ENCODE data around the gene NSUN4. TPM values are rescaled to one million over a fixed set of nuclear protein-coding genes. Genes with fewer than 3 reads are reported as not detected.
A peak's percentile ranks its signal among the peaks of the same experiment; 100 is the strongest.

NSUN4 gene
- total RNA-seq, 1 donor from 2014 or later: 30.3 TPM

DNA sequence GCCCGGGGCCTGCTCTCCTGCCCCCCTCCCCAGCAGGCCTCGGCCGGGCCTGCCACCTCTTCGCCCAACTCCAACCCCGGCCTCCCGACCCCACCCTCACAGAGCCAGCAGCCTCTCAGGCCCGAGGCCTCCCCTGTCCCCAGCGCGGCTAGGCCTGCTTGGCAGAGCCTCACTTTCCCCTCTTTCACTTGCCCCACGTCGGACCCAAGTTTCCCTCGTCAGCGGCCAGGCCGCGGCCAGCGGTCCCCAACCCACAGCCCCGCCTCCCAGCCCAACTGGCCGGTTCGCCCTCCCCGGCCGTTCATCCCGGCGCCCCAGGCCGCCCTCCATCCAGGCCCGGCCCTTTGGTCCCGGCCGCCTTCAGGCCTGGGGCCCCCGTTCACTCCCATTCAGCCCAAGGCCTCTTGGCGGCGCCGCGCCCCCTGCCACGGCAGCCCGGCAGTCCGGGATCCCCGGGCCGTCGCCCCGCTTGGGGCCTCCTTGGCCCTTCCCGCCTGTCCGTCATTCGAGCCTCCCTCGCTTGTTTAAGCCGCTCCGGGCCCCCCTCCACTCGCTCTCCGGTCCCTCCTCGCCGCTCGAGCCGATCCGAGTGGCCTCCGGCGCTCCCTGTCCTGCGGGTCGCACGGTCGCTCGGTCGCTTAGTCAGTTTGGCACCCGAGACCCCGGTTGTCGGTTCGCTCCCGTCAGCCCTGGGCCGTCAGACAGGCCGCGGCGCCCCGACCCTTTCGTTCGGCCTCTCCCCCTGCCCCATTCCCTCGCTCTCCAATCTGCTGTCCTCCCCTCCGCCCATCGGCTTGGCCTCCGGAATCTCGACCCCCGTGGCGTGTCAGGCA lies 38.6 kb upstream of the NSUN4 start:
- H3K4me3 Mint-ChIP-seq (ENCODE audit: low read depth): peak overlapping the region; percentile 99
- peaks cover 22% of the 10 kb centered on the region for H3K4me1 Mint-ChIP-seq (ENCODE audit: low read depth)
- DNase-seq (ENCODE audit: low spot score, unreplicated experiment): peak; percentile 55
- no peaks in the 10 kb centered on the region for H3K9me3 Mint-ChIP-seq (ENCODE audit: low read depth)
- peaks cover 8% of the 10 kb centered on the region for H3K36me3 Mint-ChIP-seq (ENCODE audit: insufficient read depth)
- H3K27ac Mint-ChIP-seq: peak overlapping the region; percentile 100
- TF ChIP-seq, protein P1, sequence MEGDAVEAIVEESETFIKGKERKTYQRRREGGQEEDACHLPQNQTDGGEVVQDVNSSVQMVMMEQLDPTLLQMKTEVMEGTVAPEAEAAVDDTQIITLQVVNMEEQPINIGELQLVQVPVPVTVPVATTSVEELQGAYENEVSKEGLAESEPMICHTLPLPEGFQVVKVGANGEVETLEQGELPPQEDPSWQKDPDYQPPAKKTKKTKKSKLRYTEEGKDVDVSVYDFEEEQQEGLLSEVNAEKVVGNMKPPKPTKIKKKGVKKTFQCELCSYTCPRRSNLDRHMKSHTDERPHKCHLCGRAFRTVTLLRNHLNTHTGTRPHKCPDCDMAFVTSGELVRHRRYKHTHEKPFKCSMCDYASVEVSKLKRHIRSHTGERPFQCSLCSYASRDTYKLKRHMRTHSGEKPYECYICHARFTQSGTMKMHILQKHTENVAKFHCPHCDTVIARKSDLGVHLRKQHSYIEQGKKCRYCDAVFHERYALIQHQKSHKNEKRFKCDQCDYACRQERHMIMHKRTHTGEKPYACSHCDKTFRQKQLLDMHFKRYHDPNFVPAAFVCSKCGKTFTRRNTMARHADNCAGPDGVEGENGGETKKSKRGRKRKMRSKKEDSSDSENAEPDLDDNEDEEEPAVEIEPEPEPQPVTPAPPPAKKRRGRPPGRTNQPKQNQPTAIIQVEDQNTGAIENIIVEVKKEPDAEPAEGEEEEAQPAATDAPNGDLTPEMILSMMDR (IDR thresholded peaks at IDR 0.05; ENCODE audit: unreplicated experiment): peak; percentile 42
- H3K27me3 Mint-ChIP-seq: no peaks in the 10 kb centered on the region

DNA sequence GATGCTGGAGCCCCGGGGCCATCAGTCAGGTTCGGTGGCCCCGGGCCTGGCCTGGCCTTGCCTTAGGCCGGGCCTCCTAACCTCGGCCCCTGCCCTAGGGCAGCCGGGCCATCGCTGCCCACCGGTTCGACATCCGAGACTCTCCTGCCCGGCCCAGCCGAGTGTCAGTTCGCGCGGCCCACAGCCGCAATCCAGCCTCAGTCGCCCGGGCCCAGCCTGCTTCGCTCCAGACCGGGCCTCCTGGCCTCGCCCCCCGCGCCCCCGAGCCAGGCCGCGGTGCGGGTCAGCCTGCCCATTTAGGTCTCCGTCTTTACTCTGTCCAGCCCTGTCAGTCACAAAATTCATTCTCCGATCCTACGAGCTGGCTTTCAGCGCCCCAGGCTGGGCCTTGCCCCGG lies 38.0 kb upstream of the NSUN4 start:
- Mint-ChIP-seq H3K27me3 (no peaks in the 10 kb centered on the region), H3K9me3 (ENCODE audit: low read depth) (no peaks in the 10 kb centered on the region), H3K36me3 (ENCODE audit: insufficient read depth) (peaks cover 4% of the 10 kb centered on the region), H3K4me3 (ENCODE audit: low read depth) (peak overlapping the region; percentile 99), H3K27ac (peak overlapping the region; percentile 100), H3K4me1 (ENCODE audit: low read depth) (peaks cover 22% of the 10 kb centered on the region)
- DNase-seq (ENCODE audit: low spot score, unreplicated experiment): peak; percentile 20
- TF ChIP-seq, protein P1 (IDR thresholded peaks at IDR 0.05; ENCODE audit: unreplicated experiment): peak; percentile 5

DNA sequence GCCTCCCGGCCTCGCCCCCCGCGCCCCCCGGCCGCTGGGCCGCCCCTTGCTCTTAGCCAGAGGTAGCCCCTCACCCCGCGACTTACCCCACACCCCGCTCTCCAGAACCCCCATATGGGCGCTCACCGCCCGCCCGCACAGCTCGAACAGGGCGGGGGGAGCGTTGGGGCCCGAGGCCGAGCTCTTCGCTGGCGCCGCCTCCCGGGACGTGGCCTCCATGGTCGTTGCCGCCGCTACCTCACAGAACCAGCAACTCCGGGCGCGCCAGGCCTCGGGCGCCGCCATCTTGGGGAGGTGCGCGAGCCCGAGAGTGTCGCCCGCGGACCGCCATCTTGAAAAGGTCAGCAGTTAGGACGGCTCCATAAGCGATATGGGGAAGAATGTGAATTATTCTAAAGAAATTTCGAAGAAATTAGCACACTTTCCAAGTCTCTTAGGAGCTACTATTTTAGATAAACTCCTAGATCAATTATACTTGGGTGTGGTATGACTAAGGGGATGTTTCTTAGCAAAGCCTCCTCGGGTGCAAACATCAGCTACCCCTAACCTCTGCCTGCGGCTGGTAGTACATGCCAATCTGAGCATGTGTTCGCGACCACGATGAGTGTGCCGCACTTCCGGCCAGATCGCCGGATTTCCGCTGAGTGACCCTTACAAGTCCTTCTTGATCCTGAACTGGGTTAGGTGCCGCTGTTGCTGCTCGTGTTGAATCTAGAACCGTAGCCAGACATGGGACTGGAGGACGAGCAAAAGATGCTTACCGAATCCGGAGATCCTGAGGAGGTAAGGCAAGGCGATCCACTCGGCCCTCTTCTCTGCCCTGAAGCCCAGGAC lies 37.4 kb upstream of the NSUN4 start, which contains the start of the genes LRRC41 and UQCRH:
Gene LRRC41, minus strand, starts transcription at position 579 of the 834 bp plus-strand sequence. Its CDS starts 294 bp downstream, at position 285.
Gene UQCRH, plus strand, starts transcription at position 661 of the 834 bp plus-strand sequence. Its CDS starts 69 bp downstream, at position 730.
- Mint-ChIP-seq H3K27ac (peak within 1 kb of the TSS; percentile 100), H3K27me3 (no peaks in the 10 kb centered on the region), H3K4me3 (ENCODE audit: low read depth) (peak within 1 kb of the TSS; percentile 99), H3K36me3 (ENCODE audit: insufficient read depth) (no peaks in the 10 kb centered on the region), H3K4me1 (ENCODE audit: low read depth) (peaks cover 22% of the 10 kb centered on the region), H3K9me3 (ENCODE audit: low read depth) (no peaks in the 10 kb centered on the region)
- TF ChIP-seq, protein P1 (IDR thresholded peaks at IDR 0.05; ENCODE audit: unreplicated experiment): no peak
- DNase-seq (ENCODE audit: low spot score, unreplicated experiment): peak; percentile 89

DNA sequence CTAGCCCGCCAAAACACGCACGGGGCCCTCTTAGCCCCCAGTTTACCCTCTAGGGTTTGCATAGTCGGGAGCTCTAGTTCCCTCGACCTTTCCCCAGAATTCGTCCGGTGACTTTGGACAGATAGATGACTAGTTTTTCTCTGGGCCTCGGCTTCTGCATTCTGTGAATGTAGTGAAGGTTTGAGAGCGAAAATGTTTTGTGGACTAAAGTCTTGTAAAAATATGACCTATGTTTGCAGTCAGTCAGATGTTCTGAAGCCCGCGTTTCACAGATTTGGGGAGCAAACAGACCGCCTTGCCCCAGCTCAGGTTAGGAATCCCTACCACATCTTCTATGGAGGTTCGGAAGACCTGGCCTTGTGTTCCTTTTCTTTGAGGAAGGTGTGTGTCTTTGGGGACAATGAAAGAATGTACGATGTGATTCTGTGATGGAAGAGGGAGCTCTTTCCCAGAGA lies 36.7 kb upstream of the NSUN4 start:
- Mint-ChIP-seq H3K27ac (peak overlapping the region; percentile 100), H3K36me3 (ENCODE audit: insufficient read depth) (peaks cover 1% of the 10 kb centered on the region), H3K9me3 (ENCODE audit: low read depth) (no peaks in the 10 kb centered on the region), H3K4me1 (ENCODE audit: low read depth) (peaks cover 19% of the 10 kb centered on the region), H3K4me3 (ENCODE audit: low read depth) (peak overlapping the region; percentile 99), H3K27me3 (no peaks in the 10 kb centered on the region)
- DNase-seq (ENCODE audit: low spot score, unreplicated experiment): no peak
- TF ChIP-seq, protein P1 (IDR thresholded peaks at IDR 0.05; ENCODE audit: unreplicated experiment): no peak

DNA sequence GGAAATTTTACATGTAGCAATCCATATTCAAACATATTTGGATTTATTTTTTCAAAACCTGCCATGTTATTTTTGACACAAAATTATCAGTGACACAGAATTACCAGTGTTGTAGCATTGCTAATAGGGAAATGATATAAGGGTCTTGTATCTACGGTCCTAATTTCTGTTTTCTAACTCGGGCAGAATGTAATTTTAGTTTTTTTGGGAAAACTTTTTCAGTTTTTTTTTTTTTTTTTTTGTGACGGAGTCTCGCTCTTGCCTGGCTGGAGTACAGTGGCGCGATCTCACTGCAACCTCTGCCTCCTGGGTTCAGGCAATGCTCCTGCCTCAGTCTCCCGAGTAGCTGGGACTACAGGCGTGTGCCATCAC lies 34.5 kb upstream of the NSUN4 start:
- Mint-ChIP-seq H3K27ac (no peak overlapping the region), H3K27me3 (no peaks in the 10 kb centered on the region), H3K4me1 (ENCODE audit: low read depth) (peaks cover 10% of the 10 kb centered on the region), H3K9me3 (ENCODE audit: low read depth) (no peaks in the 10 kb centered on the region), H3K4me3 (ENCODE audit: low read depth) (no peak overlapping the region), H3K36me3 (ENCODE audit: insufficient read depth) (peaks cover 11% of the 10 kb centered on the region)
- DNase-seq (ENCODE audit: low spot score, unreplicated experiment): no peak
- TF ChIP-seq, protein P1 (IDR thresholded peaks at IDR 0.05; ENCODE audit: unreplicated experiment): no peak

All from progenitor cell of endocrine pancreas (in vitro differentiated cells).